GM12873 (cell line): Measurements from ENCODE around the gene CCPG1.

ENCODE experiments used
- CTCF ChIP-seq: IDR thresholded peaks from 2 replicates; pipeline ENCODE4 v1.5.1; 2012; ENCODE audit warnings: low read depth, mild to moderate bottlenecking, moderate library complexity, low read length, control low read depth; ENCODE audit not compliant: insufficient read depth; ENCODE audit errors: missing control alignments

The CCPG1 gene

GRCh38 chr15:55320963-55321362 is 87.2 kb downstream of the CCPG1 start:
- no peak for TF ChIP-seq CTCF

GRCh38 chr15:55320238-55320550 is 88.0 kb downstream of the CCPG1 start:
- no peak for TF ChIP-seq CTCF

- no peak for TF ChIP-seq CTCF
Observed at GRCh38 chr15:55319537-55320237, 88.5 kb downstream of the CCPG1 start.

- TF ChIP-seq CTCF: no peak
Observed at GRCh38 chr15:55318588-55319494, 89.3 kb downstream of the CCPG1 start, which contains the start of the genes PIGB and PIGBOS1. TSS of gene PIGB (plus strand) at chr15:55319222. CDS start at chr15:55319251, 29 bp downstream. TSS of gene PIGBOS1 (minus strand) at chr15:55319123. CDS start at chr15:55317792, 1,331 bp downstream.
